GM12874 (cell line): ENCODE measurements around the gene EPB41L3.

ENCODE experiments used
- CTCF ChIP-seq: IDR thresholded peaks from 2 replicates; pipeline ENCODE4 v1.5.1; 2011; ENCODE audit warnings: low read depth, mild to moderate bottlenecking, control low read depth, low read length, moderate library complexity; ENCODE audit not compliant: insufficient read depth

The EPB41L3 gene

GRCh38 chr18:5449858-5450509 is 93.8 kb downstream of the EPB41L3 start:
- no peak for TF ChIP-seq CTCF

DNA sequence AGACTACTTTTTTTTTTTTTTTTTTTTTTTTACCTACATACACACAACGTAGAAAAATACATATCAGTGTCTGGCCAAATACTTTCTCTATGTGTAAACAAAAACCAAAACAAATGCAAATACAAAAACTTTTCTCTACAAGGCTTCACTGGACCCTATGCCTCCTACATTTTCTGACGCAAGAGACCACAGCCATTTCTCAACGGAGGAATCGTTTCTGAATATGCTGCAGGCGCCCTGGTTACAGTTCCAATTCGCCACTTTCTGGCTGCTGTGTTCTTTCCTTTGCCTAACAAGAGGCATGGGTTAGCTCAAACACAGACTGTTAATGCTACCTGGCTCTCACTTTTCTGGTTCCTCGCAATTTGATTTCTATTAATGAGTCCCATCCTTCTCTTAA is 96.4 kb downstream of the EPB41L3 start:
- TF ChIP-seq CTCF, result no peak

GRCh38 chr18:5444847-5445246 is 99.0 kb downstream of the EPB41L3 start:
- no peak for TF ChIP-seq CTCF

GRCh38 chr18:5444269-5444668 is 99.5 kb downstream of the EPB41L3 start:
- no peak for TF ChIP-seq CTCF

GRCh38 chr18:5439986-5440696 is 103.7 kb downstream of the EPB41L3 start:
- no peak for TF ChIP-seq CTCF

GRCh38 chr18:5434425-5434824 is 109.4 kb downstream of the EPB41L3 start:
- TF ChIP-seq CTCF, result no peak

DNA sequence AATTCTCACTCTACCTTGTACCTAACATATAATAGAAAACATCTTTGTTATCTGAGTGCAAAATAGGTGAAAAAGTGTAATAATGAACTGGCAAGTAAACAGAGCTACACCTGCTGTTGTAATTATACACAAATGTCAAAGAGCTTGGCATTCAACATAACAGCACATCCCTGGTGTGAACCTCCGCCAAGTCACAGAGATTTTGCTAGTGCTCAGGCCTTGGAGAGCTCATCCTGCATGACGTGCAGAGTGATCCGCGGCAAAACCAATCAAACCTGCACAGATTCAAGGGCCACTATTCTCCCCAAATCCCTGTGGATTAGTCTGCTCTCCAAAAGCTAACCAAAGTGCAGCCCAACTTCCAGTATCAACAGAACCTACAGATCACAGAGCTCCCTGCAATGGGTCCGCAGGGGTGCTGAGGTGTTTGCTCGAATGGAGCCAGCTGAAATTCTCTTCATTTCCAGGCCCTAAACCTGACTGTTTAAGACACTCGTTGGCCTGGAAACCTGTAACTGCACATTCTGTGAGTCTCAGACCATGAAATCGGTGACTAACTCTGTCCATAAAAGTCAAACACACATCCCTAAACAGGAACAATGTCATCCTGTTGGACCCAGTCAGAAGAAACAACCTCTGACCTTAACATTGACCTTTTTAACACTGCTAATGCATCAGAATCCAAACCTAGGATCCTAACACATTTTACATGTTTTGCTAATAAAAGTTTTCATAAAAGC is 111.8 kb downstream of the EPB41L3 start:
- no peak for TF ChIP-seq CTCF
